ENCODE data around the gene ADCY2.
"Not testable (repeated sequence)": the region's sequence is repeated elsewhere in the genome, so short reads cannot be mapped to it uniquely, and the experiment has no call there.

Gene ADCY2

GRCh38 chr5:7422316-7423106 lies 26.6 kb downstream of the ADCY2 start:
- Histone ChIP-seq H3K36me3 (ENCODE audit: insufficient read depth, insufficient read length, low read length) (peaks cover 9% of the 10 kb centered on the region), H3K4me3 (ENCODE audit: insufficient read length, low read depth) (no peak overlapping the region), H3K9me3 (ENCODE audit: insufficient read depth, low read length) (peaks cover 5% of the 10 kb centered on the region; the same call in 1 of the 2 replicates), H3K9ac (ENCODE audit: insufficient read length, low read depth) (no peak overlapping the region), H3K27me3 (ENCODE audit: insufficient read depth, insufficient read length) (no peaks in the 10 kb centered on the region), H3K4me1 (ENCODE audit: insufficient read depth, insufficient read length) (peaks cover 6% of the 10 kb centered on the region)
- TF ChIP-seq YY1 (IDR thresholded peaks at IDR 0.05; ENCODE audit: insufficient read depth, insufficient read length) = no peak
- TF ChIP-seq ZNF274 (IDR thresholded peaks at IDR 0.05; ENCODE audit: low read depth, low read length) = no peak
- TF ChIP-seq SUZ12 (IDR thresholded peaks at IDR 0.05; ENCODE audit: extremely low read depth, insufficient read depth, insufficient read length) = no peak
- peak; percentile 69 for DNase-seq (ENCODE audit: low read depth, low spot score)

GRCh38 chr5:7423231-7423630 lies 27.3 kb downstream of the ADCY2 start:
- not testable (repeated sequence) for H3K9me3 ChIP-seq (ENCODE audit: insufficient read depth, low read length); H3K36me3 ChIP-seq (ENCODE audit: insufficient read depth, insufficient read length, low read length); H3K4me1 ChIP-seq (ENCODE audit: insufficient read depth, insufficient read length)

GRCh38 chr5:7425830-7426229 lies 29.9 kb downstream of the ADCY2 start:
- H3K9ac ChIP-seq (ENCODE audit: insufficient read length, low read depth) = no peak overlapping the region
- DNase-seq (ENCODE audit: low read depth, low spot score) = no peak
- H3K36me3 ChIP-seq (ENCODE audit: insufficient read depth, insufficient read length, low read length) = peaks cover 9% of the 10 kb centered on the region
- peaks cover 5% of the 10 kb centered on the region; the same call in 1 of the 2 replicates for H3K9me3 ChIP-seq (ENCODE audit: insufficient read depth, low read length)
- H3K4me1 ChIP-seq (ENCODE audit: insufficient read depth, insufficient read length) = peaks cover 6% of the 10 kb centered on the region
- H3K4me3 ChIP-seq (ENCODE audit: insufficient read length, low read depth) = no peak overlapping the region
- TF ChIP-seq SUZ12 (IDR thresholded peaks at IDR 0.05; ENCODE audit: extremely low read depth, insufficient read depth, insufficient read length) (no peak), ZNF274 (IDR thresholded peaks at IDR 0.05; ENCODE audit: low read depth, low read length) (no peak), YY1 (IDR thresholded peaks at IDR 0.05; ENCODE audit: insufficient read depth, insufficient read length) (no peak)
- H3K27me3 ChIP-seq (ENCODE audit: insufficient read depth, insufficient read length) = no peaks in the 10 kb centered on the region

More at GRCh38 chr5:7423231-7423630, 27.3 kb downstream of the ADCY2 start:
- not testable (repeated sequence) for DNase-seq (ENCODE audit: low read depth, low spot score); H3K4me3 ChIP-seq (ENCODE audit: insufficient read length, low read depth); H3K27me3 ChIP-seq (ENCODE audit: insufficient read depth, insufficient read length)
- H3K9ac ChIP-seq (ENCODE audit: insufficient read length, low read depth) = peak overlapping the region; percentile 17

DNA sequence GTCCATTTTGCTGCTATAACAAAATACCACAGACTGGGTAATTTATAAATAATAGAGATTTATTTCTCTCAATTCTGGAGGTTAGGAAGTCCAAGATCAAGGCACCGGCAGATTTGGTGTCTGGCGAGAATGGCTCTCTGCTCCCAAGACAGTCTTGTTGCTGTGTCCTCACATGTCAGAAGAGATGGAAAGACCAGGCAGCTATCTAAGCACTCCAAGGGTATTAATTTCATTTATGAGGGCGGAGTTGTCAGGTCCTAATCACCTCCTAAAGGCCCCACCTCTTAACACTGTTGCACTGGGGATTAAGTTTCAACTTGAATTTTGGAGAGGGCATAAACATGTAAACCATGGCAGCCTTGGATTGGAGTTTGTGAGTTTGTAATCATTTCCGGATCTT lies 30.3 kb downstream of the ADCY2 start:
- no peaks in the 10 kb centered on the region for H3K27me3 ChIP-seq (ENCODE audit: insufficient read depth, insufficient read length)
- H3K36me3 ChIP-seq (ENCODE audit: insufficient read depth, insufficient read length, low read length) = peaks cover 9% of the 10 kb centered on the region
- H3K4me1 ChIP-seq (ENCODE audit: insufficient read depth, insufficient read length) = peaks cover 6% of the 10 kb centered on the region
- peaks cover 5% of the 10 kb centered on the region; the same call in 1 of the 2 replicates for H3K9me3 ChIP-seq (ENCODE audit: insufficient read depth, low read length)
- no peak for TF ChIP-seq SUZ12 (IDR thresholded peaks at IDR 0.05; ENCODE audit: extremely low read depth, insufficient read depth, insufficient read length)
- TF ChIP-seq ZNF274 (IDR thresholded peaks at IDR 0.05; ENCODE audit: low read depth, low read length) = no peak
- TF ChIP-seq YY1 (IDR thresholded peaks at IDR 0.05; ENCODE audit: insufficient read depth, insufficient read length) = no peak
- no peak for DNase-seq (ENCODE audit: low read depth, low spot score)
- no peak overlapping the region for H3K9ac ChIP-seq (ENCODE audit: insufficient read length, low read depth)
- no peak overlapping the region for H3K4me3 ChIP-seq (ENCODE audit: insufficient read length, low read depth)

GRCh38 chr5:7434914-7435313 lies 39.0 kb downstream of the ADCY2 start:
- DNase-seq (ENCODE audit: low read depth, low spot score) = no peak
- no peaks in the 10 kb centered on the region for H3K27me3 ChIP-seq (ENCODE audit: insufficient read depth, insufficient read length)
- no peak overlapping the region for H3K9ac ChIP-seq (ENCODE audit: insufficient read length, low read depth)
- no peaks in the 10 kb centered on the region for H3K36me3 ChIP-seq (ENCODE audit: insufficient read depth, insufficient read length, low read length)
- H3K4me3 ChIP-seq (ENCODE audit: insufficient read length, low read depth) = no peak overlapping the region
- TF ChIP-seq ZNF274 (IDR thresholded peaks at IDR 0.05; ENCODE audit: low read depth, low read length) = no peak
- no peak for TF ChIP-seq SUZ12 (IDR thresholded peaks at IDR 0.05; ENCODE audit: extremely low read depth, insufficient read depth, insufficient read length)
- no peak for TF ChIP-seq YY1 (IDR thresholded peaks at IDR 0.05; ENCODE audit: insufficient read depth, insufficient read length)
- H3K9me3 ChIP-seq (ENCODE audit: insufficient read depth, low read length) = no peaks in the 10 kb centered on the region
- H3K4me1 ChIP-seq (ENCODE audit: insufficient read depth, insufficient read length) = no peaks in the 10 kb centered on the region

DNA sequence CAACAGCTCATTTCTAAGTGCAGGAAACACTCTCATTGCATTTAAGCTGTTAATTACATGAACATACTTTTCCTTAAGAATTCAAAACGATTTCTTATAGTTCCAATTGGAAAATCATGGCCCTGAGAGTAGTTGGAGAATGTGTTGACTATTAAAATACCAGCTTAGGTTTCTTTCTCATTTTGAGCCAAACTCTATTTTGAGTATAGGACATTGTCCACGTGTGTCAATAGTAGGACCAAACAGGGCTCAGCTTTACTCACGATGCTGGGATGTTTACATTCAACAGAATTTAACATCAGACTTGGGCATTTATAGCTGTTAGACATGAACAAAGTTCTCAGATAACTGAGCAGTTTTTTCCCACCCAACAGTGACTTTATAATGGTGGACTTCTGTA lies 39.6 kb downstream of the ADCY2 start:
- DNase-seq (ENCODE audit: low read depth, low spot score) = no peak

GRCh38 chr5:7436521-7436920 lies 40.6 kb downstream of the ADCY2 start:
- Histone ChIP-seq H3K9ac (ENCODE audit: insufficient read length, low read depth) (no peak overlapping the region), H3K4me1 (ENCODE audit: insufficient read depth, insufficient read length) (no peaks in the 10 kb centered on the region), H3K27me3 (ENCODE audit: insufficient read depth, insufficient read length) (no peaks in the 10 kb centered on the region), H3K36me3 (ENCODE audit: insufficient read depth, insufficient read length, low read length) (no peaks in the 10 kb centered on the region), H3K4me3 (ENCODE audit: insufficient read length, low read depth) (no peak overlapping the region), H3K9me3 (ENCODE audit: insufficient read depth, low read length) (no peaks in the 10 kb centered on the region)
- no peak for TF ChIP-seq SUZ12 (IDR thresholded peaks at IDR 0.05; ENCODE audit: extremely low read depth, insufficient read depth, insufficient read length)
- no peak for TF ChIP-seq YY1 (IDR thresholded peaks at IDR 0.05; ENCODE audit: insufficient read depth, insufficient read length)
- no peak for TF ChIP-seq ZNF274 (IDR thresholded peaks at IDR 0.05; ENCODE audit: low read depth, low read length)
- DNase-seq (ENCODE audit: low read depth, low spot score) = no peak

More for the DNA sequence above, 39.6 kb downstream of the ADCY2 start:
- Histone ChIP-seq H3K36me3 (ENCODE audit: insufficient read depth, insufficient read length, low read length) (no peaks in the 10 kb centered on the region), H3K9me3 (ENCODE audit: insufficient read depth, low read length) (no peaks in the 10 kb centered on the region), H3K4me3 (ENCODE audit: insufficient read length, low read depth) (no peak overlapping the region), H3K27me3 (ENCODE audit: insufficient read depth, insufficient read length) (no peaks in the 10 kb centered on the region), H3K4me1 (ENCODE audit: insufficient read depth, insufficient read length) (no peaks in the 10 kb centered on the region), H3K9ac (ENCODE audit: insufficient read length, low read depth) (no peak overlapping the region)
- TF ChIP-seq SUZ12 (IDR thresholded peaks at IDR 0.05; ENCODE audit: extremely low read depth, insufficient read depth, insufficient read length) (no peak), YY1 (IDR thresholded peaks at IDR 0.05; ENCODE audit: insufficient read depth, insufficient read length) (no peak), ZNF274 (IDR thresholded peaks at IDR 0.05; ENCODE audit: low read depth, low read length) (no peak)
